HEK293 (cell line): ENCODE measurements around the gene FADS3.
A peak's percentile ranks its signal among the peaks of the same experiment; 100 is the strongest.

ENCODE experiments used
- BCL11B ChIP-seq: fragments of 450-650 bp; formaldehyde crosslinking; IDR thresholded peaks from 2 replicates; pipeline ENCODE4 v1.5.1; 2016; ENCODE audit warnings: low read depth, missing biosample characterization, missing genetic modification characterization
- EGR2 ChIP-seq: fragments of 450-650 bp; formaldehyde crosslinking; IDR thresholded peaks from 2 replicates; pipeline ENCODE4 v1.5.1; 2016; ENCODE audit warnings: low read depth, missing biosample characterization, missing genetic modification characterization
- GLIS2 ChIP-seq: fragments of 450-650 bp; formaldehyde crosslinking; IDR thresholded peaks from 2 replicates; pipeline ENCODE4 v1.5.1; 2016; ENCODE audit warnings: missing biosample characterization, missing genetic modification characterization
- HIC1 ChIP-seq: fragments of 450-650 bp; formaldehyde crosslinking; IDR thresholded peaks from 2 replicates; pipeline ENCODE4 v1.5.1; 2016; ENCODE audit warnings: missing biosample characterization, missing genetic modification characterization
- KLF1 ChIP-seq: fragments of 450-650 bp; formaldehyde crosslinking; IDR thresholded peaks from 2 replicates; pipeline ENCODE4 v1.5.1; 2016; ENCODE audit warnings: missing biosample characterization, missing genetic modification characterization
- MEIS1 ChIP-seq: sonication (generic); formaldehyde crosslinking; IDR thresholded peaks from 2 replicates; pipeline ENCODE4 v1.8.1; 2022; ENCODE audit warnings: missing genetic modification reagents, mild to moderate bottlenecking, borderline replicate concordance
- MZF1 ChIP-seq: fragments of 450-650 bp; formaldehyde crosslinking; IDR thresholded peaks from 2 replicates; pipeline ENCODE4 v1.5.1; 2017; ENCODE audit warnings: missing biosample characterization, missing genetic modification characterization, borderline replicate concordance
- SP7 ChIP-seq: fragments of 450-650 bp; formaldehyde crosslinking; IDR thresholded peaks from 2 replicates; pipeline ENCODE4 v1.5.1; 2016; ENCODE audit warnings: missing biosample characterization, missing genetic modification characterization
- TCF7L2 ChIP-seq: IDR thresholded peaks from 2 replicates; pipeline ENCODE4 v1.6.1; 2011; ENCODE audit warnings: low read depth, mild to moderate bottlenecking, inconsistent platforms, low read length, moderate library complexity, borderline replicate concordance
- ZBTB1 ChIP-seq: fragments of 450-650 bp; formaldehyde crosslinking; IDR thresholded peaks from 2 replicates; pipeline ENCODE4 v1.5.1; 2016; ENCODE audit warnings: missing biosample characterization, missing genetic modification characterization
- ZBTB11 ChIP-seq: fragments of 450-650 bp; formaldehyde crosslinking; conservative IDR thresholded peaks from 2 replicates; pipeline ENCODE4 v1.5.1; 2016; ENCODE audit warnings: low read depth, missing biosample characterization, missing genetic modification characterization
- ZBTB26 ChIP-seq: fragments of 450-650 bp; formaldehyde crosslinking; optimal IDR thresholded peaks from 2 replicates; pipeline ENCODE3; 2016; ENCODE audit warnings: missing biosample characterization, mild to moderate bottlenecking, missing genetic modification characterization
- ZBTB48 ChIP-seq: fragments of 450-650 bp; formaldehyde crosslinking; IDR thresholded peaks from 2 replicates; pipeline ENCODE4 v1.5.1; 2016; ENCODE audit warnings: missing biosample characterization, missing genetic modification characterization
- ZEB2 ChIP-seq: fragments of 450-650 bp; formaldehyde crosslinking; IDR thresholded peaks from 2 replicates; pipeline ENCODE4 v1.5.1; 2016; ENCODE audit warnings: missing biosample characterization, missing genetic modification characterization
- ZFHX2 ChIP-seq: fragments of 450-650 bp; formaldehyde crosslinking; conservative IDR thresholded peaks from 2 replicates; pipeline ENCODE4 v1.5.1; 2016; ENCODE audit warnings: missing biosample characterization, missing genetic modification characterization
- ZIC2 ChIP-seq: fragments of 450-650 bp; formaldehyde crosslinking; IDR thresholded peaks from 2 replicates; pipeline ENCODE4 v1.5.1; 2016; ENCODE audit warnings: missing biosample characterization, missing genetic modification characterization
- ZNF10 ChIP-seq: fragments of 450-650 bp; formaldehyde crosslinking; IDR thresholded peaks from 2 replicates; pipeline ENCODE4 v1.5.1; 2017; ENCODE audit warnings: missing biosample characterization, missing genetic modification characterization
- ZNF174 ChIP-seq: fragments of 450-650 bp; formaldehyde crosslinking; IDR thresholded peaks from 2 replicates; pipeline ENCODE4 v1.5.0; 2017; ENCODE audit warnings: missing biosample characterization, mild to moderate bottlenecking, missing genetic modification characterization
- ZNF24 ChIP-seq: fragments of 450-650 bp; formaldehyde crosslinking; IDR thresholded peaks from 2 replicates; pipeline ENCODE4 v1.5.1; 2016; ENCODE audit warnings: missing biosample characterization, missing genetic modification characterization
- ZNF248 ChIP-seq: fragments of 450-650 bp; formaldehyde crosslinking; IDR thresholded peaks from 2 replicates; pipeline ENCODE4 v1.5.1; 2017; ENCODE audit warnings: missing biosample characterization, missing genetic modification characterization
- ZNF335 ChIP-seq: fragments of 450-650 bp; formaldehyde crosslinking; conservative IDR thresholded peaks from 2 replicates; pipeline ENCODE4 v1.5.1; 2016; ENCODE audit warnings: missing biosample characterization, missing genetic modification characterization
- ZNF366 ChIP-seq: fragments of 450-650 bp; formaldehyde crosslinking; conservative IDR thresholded peaks from 2 replicates; pipeline ENCODE4 v1.5.1; 2016; ENCODE audit warnings: missing biosample characterization, missing genetic modification characterization
- ZNF394 ChIP-seq: fragments of 450-650 bp; formaldehyde crosslinking; IDR thresholded peaks from 2 replicates; pipeline ENCODE4 v1.5.1; 2016; ENCODE audit warnings: missing biosample characterization, missing genetic modification characterization, mild to moderate bottlenecking, moderate library complexity, borderline replicate concordance
- ZNF398 ChIP-seq: fragments of 450-650 bp; formaldehyde crosslinking; IDR thresholded peaks from 2 replicates; pipeline ENCODE4 v1.5.1; 2017; ENCODE audit warnings: missing biosample characterization, missing genetic modification characterization
- ZNF423 ChIP-seq: fragments of 450-650 bp; formaldehyde crosslinking; IDR thresholded peaks from 2 replicates; pipeline ENCODE4 v1.5.1; 2016; ENCODE audit warnings: missing biosample characterization, missing genetic modification characterization
- ZNF510 ChIP-seq: fragments of 450-650 bp; formaldehyde crosslinking; IDR thresholded peaks from 2 replicates; pipeline ENCODE4 v1.5.1; 2018; ENCODE audit warnings: mild to moderate bottlenecking, missing genetic modification characterization, missing biosample characterization; ENCODE audit not compliant: insufficient replicate concordance
- ZNF596 ChIP-seq: fragments of 450-650 bp; IDR thresholded peaks from 2 replicates; pipeline ENCODE4 v1.5.0; 2018; ENCODE audit warnings: missing biosample characterization, mild to moderate bottlenecking, missing genetic modification characterization, moderate library complexity
- ZNF623 ChIP-seq: fragments of 450-650 bp; formaldehyde crosslinking; IDR thresholded peaks from 2 replicates; pipeline ENCODE4 v1.5.1; 2016; ENCODE audit warnings: missing biosample characterization, missing genetic modification characterization
- ZNF792 ChIP-seq: fragments of 450-650 bp; formaldehyde crosslinking; IDR thresholded peaks from 2 replicates; pipeline ENCODE4 v1.5.1; 2016; ENCODE audit warnings: missing biosample characterization, missing genetic modification characterization
- ZSCAN4 ChIP-seq: fragments of 450-650 bp; formaldehyde crosslinking; IDR thresholded peaks from 2 replicates; pipeline ENCODE4 v1.5.1; 2017; ENCODE audit warnings: missing biosample characterization, missing genetic modification characterization

FADS3 gene

GRCh38 chr11:61827571-61828378 is 63.6 kb downstream of the FADS3 start, which contains the start of gene FADS2 (continued):
- TF ChIP-seq ZNF335 (tag by site-specific recombination) (peak; percentile 58; the same call in 1 of the 2 replicates), ZBTB26 (tag by site-specific recombination) (peak; percentile 92), ZFHX2 (peak; percentile 69), TCF7L2 (no peak), ZIC2 (peak; percentile 74), ZBTB48 (tag by site-specific recombination) (peak; percentile 96), ZNF792 (tag by site-specific recombination) (no peak), ZNF366 (tag by site-specific recombination) (peak; percentile 58; the same call in 1 of the 2 replicates), ZNF596 (tag by site-specific recombination) (0 out of 2 replicates have a peak, but pooled peaks have one; percentile 15), ZNF24 (tag by site-specific recombination) (0 out of 2 replicates have a peak, but pooled peaks have one; percentile 19), ZNF510 (tag by site-specific recombination) (no peak), MZF1 (tag by site-specific recombination) (no peak), ZBTB1 (tag by site-specific recombination) (no peak), BCL11B (tag by site-specific recombination) (no peak), ZNF248 (no peak), KLF1 (tag by site-specific recombination) (peak; percentile 38), GLIS2 (peak; percentile 51), ZNF174 (no peak), ZNF423 (peak; percentile 88), ZNF623 (tag by site-specific recombination) (no peak), MEIS1 (CRISPR knock-in tag) (no peak), ZEB2 (tag by site-specific recombination) (peak; percentile 67; the same call in 1 of the 2 replicates), ZNF394 (tag by site-specific recombination) (peak; percentile 18; the same call in 1 of the 2 replicates), SP7 (tag by site-specific recombination) (peak; percentile 42; the same call in 1 of the 2 replicates), ZNF10 (tag by site-specific recombination) (0 out of 2 replicates have a peak, but pooled peaks have one; percentile 25), HIC1 (tag by site-specific recombination) (0 out of 2 replicates have a peak, but pooled peaks have one; percentile 25), ZNF398 (peak; percentile 97), ZSCAN4 (tag by site-specific recombination) (no peak), ZBTB11 (tag by site-specific recombination) (peak; percentile 71), EGR2 (tag by site-specific recombination) (peak; percentile 82)
